D721Med (cell line): ENCODE results near the gene UFSP2.

Experiments
- DNase-seq: peaks from one replicate; pipeline ENCODE4 v3.0.0; 2011; ENCODE audit warnings: low spot score; ENCODE audit not compliant: insufficient read length
- FAIRE-seq: peaks from 2 replicates; lab custom pipeline; 2011; peaks lifted over from hg19 to GRCh38; lab: Jason Lieb, UNC
- TF ChIP-seq, protein P1 (sequence below): IDR thresholded peaks from 2 replicates; pipeline ENCODE4 v1.5.1; 2012; ENCODE audit warnings: mild to moderate bottlenecking, control low read depth; ENCODE audit not compliant: insufficient read depth; ENCODE audit errors: missing control alignments

UFSP2 gene

DNA sequence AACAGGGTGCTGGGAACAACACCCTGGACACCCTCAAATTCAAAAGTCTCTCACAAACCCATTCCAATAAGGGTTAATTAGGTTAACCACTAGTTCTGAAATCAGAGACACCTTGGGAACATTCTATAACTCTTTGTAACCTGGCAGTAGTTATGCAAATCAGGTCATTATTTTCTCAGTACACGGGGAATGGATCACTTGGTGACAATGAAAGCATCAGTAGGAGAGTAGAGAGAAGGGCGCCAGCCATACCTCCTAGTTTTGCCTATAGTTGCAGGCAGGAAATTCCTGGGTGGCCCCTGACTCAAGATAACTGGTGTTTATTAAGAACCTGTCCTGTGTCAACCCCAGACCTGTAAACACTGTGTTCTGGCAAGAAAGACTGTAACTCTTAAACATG is 43.2 kb upstream of the UFSP2 start:
- FAIRE-seq (no peak), DNase-seq (no peak)
- TF ChIP-seq, protein P1, sequence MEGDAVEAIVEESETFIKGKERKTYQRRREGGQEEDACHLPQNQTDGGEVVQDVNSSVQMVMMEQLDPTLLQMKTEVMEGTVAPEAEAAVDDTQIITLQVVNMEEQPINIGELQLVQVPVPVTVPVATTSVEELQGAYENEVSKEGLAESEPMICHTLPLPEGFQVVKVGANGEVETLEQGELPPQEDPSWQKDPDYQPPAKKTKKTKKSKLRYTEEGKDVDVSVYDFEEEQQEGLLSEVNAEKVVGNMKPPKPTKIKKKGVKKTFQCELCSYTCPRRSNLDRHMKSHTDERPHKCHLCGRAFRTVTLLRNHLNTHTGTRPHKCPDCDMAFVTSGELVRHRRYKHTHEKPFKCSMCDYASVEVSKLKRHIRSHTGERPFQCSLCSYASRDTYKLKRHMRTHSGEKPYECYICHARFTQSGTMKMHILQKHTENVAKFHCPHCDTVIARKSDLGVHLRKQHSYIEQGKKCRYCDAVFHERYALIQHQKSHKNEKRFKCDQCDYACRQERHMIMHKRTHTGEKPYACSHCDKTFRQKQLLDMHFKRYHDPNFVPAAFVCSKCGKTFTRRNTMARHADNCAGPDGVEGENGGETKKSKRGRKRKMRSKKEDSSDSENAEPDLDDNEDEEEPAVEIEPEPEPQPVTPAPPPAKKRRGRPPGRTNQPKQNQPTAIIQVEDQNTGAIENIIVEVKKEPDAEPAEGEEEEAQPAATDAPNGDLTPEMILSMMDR: no peak

DNA sequence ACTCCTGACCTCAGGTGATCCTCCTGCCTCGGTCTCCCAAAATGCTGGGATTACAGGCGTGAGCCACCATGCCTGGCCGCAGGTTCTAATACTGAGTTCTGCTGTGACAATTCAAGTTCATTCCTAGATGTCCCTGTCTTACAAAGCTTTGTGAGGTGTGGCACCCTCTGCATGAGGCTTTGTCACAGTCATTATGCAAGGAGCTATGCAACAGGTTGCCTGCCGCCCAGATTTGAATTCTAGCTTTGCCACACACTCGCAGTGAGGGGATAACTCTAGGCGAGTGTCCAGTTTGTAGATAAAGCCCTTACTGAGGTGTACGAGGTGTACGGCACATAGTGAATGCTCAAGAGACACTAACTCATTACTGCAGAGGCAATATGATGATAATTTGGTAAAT is 42.2 kb upstream of the UFSP2 start:
- TF ChIP-seq, protein P1: no peak
- no peak for FAIRE-seq

DNA sequence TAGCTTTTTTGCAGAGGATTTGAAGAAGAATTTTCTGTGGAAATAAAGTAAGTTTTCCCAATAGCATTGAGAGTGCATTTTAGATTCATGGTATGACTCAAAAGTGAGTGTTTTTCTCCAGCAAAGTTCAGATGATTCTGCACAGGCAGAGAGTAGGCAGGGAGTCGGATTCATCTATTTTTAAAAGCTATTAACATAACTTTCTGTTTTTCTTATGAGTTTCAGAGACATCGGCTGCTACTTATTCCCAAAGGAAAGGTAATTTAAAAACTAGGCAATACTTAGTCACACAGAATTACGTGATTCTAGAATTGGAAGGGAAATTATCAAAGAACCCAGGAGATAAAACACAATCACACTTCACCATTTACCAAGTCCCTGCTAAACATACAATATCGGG is 41.3 kb upstream of the UFSP2 start:
- FAIRE-seq (peak; percentile 32), DNase-seq (no peak)
- TF ChIP-seq, protein P1: no peak

More for the DNA sequence above, 42.2 kb upstream of the UFSP2 start:
- no peak for DNase-seq

DNA sequence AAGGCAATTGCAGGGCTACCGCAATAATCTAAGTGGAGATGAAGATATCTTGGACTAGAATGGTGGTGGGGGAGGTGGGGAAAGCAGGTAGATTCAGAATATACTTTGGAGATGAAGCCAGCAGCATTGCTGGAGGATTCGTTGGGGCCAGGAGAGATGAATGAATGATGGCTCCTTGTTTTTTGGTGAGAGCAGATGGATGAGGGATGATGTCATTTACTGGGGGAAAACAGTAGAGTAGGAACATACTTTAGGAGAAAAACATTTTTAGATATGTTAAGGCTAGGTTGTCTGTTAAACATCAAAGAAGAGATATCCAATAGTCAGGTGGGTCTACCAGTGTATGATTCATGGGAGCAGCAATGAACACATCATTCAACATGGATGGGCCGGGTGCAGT is 39.9 kb upstream of the UFSP2 start:
- FAIRE-seq (no peak), DNase-seq (no peak)
- TF ChIP-seq, protein P1: no peak

GRCh38 chr4:185464887-185465286 is 39.1 kb upstream of the UFSP2 start:
- peak; percentile 11 for FAIRE-seq
- TF ChIP-seq, protein P1: no peak
- DNase-seq: no peak

DNA sequence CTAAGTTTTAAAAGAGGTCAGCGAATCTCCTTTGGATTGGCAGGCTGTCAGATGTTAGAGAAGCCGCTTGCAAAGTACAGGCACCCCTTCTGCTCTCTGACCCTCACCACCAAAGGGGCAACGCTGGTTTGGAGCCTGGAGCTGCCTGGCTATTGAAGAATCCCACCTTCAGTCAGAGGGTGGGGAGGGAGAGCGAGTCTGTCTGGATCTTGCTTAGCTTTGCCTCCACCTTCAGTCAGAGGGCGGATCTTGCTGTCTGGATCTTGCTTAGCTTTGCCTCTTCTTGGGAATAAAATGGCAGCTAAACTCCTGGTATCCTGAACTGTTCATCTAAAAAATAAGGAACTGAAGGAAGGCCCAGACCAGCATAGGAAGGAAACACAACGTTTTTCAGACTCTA is 38.4 kb upstream of the UFSP2 start:
- TF ChIP-seq, protein P1: no peak
- no peak for FAIRE-seq
- no peak for DNase-seq

DNA sequence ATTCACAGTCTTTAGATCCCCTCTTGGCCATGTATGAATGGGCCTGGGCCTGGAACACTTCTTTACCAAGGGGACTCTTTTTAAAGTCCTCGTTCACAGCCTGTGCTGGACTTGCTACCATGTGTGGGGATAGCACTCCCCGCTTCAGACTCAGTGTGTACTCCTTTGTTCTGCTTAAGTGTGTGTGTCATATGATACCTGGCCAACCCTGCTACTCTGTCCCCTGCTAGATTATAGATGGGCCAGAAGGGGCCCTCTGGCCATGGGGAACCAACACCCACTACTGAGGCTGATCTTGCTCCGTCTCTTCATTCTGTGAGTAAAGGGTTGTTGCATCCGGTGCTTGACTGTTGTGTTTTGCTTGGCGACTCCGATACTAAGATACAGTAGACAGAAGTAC is 37.8 kb upstream of the UFSP2 start:
- FAIRE-seq (no peak), DNase-seq (no peak)
- TF ChIP-seq, protein P1: no peak
